ENCODE measurements around the gene UQCC3.

DNA sequence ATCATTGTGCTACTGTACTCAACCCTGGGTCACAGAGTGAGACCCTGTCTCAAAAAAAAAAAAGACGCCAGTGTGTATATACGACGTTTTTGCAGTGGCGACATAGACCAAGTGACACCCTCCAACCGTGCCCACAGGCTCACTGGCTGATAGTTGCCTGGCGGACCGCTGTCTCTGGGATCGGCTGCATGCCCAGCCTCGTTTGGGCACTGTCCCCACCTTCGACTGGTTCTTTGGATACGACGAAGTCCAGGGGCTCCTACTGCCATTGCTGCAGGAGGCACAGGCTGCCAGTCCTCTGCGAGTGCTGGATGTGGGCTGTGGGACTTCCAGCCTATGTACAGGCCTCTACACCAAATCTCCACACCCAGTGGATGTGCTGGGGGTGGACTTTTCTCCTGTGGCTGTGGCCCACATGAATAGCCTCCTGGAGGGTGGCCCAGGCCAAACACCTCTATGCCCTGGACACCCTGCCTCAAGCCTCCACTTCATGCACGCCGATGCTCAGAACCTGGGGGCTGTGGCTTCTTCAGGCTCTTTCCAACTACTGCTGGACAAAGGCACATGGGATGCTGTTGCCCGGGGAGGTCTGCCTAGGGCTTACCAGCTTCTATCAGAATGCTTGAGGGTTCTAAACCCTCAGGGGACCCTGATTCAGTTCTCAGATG lies 5.1 kb upstream of the UQCC3 start:
- TF ChIP-seq POLR2A (IDR thresholded peaks at IDR 0.05) = no peak
- TF ChIP-seq, protein P1, sequence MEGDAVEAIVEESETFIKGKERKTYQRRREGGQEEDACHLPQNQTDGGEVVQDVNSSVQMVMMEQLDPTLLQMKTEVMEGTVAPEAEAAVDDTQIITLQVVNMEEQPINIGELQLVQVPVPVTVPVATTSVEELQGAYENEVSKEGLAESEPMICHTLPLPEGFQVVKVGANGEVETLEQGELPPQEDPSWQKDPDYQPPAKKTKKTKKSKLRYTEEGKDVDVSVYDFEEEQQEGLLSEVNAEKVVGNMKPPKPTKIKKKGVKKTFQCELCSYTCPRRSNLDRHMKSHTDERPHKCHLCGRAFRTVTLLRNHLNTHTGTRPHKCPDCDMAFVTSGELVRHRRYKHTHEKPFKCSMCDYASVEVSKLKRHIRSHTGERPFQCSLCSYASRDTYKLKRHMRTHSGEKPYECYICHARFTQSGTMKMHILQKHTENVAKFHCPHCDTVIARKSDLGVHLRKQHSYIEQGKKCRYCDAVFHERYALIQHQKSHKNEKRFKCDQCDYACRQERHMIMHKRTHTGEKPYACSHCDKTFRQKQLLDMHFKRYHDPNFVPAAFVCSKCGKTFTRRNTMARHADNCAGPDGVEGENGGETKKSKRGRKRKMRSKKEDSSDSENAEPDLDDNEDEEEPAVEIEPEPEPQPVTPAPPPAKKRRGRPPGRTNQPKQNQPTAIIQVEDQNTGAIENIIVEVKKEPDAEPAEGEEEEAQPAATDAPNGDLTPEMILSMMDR (IDR thresholded peaks at IDR 0.05) = no peak
